ENCODE results near the gene MDH2.
"Not testable (repeated sequence)": the region's sequence is repeated elsewhere in the genome, so short reads cannot be mapped to it uniquely, and the experiment has no call there.

Gene MDH2

GRCh38 chr7:76047811-76048667, at the start of gene MDH2, which contains the start of gene STYXL1:
Gene MDH2 (plus strand): TSS chr7:76048106. CDS start chr7:76048161, 55 bp downstream.
Gene STYXL1 (minus strand): TSS chr7:76048000. CDS start chr7:76030523, 17,477 bp downstream.
- peak; percentile 47 for DNase-seq

- no peak for DNase-seq
These were observed 47.3 kb upstream of the MDH2 start for GRCh38 chr7:76000566-76000965.

GRCh38 chr7:76002139-76002538, 45.8 kb upstream of the MDH2 start:
- DNase-seq = no peak

GRCh38 chr7:76002822-76003221, 45.1 kb upstream of the MDH2 start:
- DNase-seq = no peak

- no peak for DNase-seq
These were observed 44.6 kb upstream of the MDH2 start for GRCh38 chr7:76003351-76003750.

- DNase-seq = not testable (repeated sequence)
These were observed 42.9 kb upstream of the MDH2 start for GRCh38 chr7:76005004-76005403.

- DNase-seq = no peak
These were observed 39.7 kb upstream of the MDH2 start for GRCh38 chr7:76008156-76008687.

- no peak for DNase-seq
These were observed 38.0 kb upstream of the MDH2 start for GRCh38 chr7:76009672-76010600.

- no peak for DNase-seq
These were observed 36.5 kb upstream of the MDH2 start for GRCh38 chr7:76011442-76011861.

- DNase-seq = no peak
These were observed 31.5 kb upstream of the MDH2 start for GRCh38 chr7:76016191-76016947.

- DNase-seq = not testable (repeated sequence)
These were observed 29.4 kb upstream of the MDH2 start for GRCh38 chr7:76018520-76018919.

GRCh38 chr7:76020031-76020714, 27.7 kb upstream of the MDH2 start:
- DNase-seq = no peak

GRCh38 chr7:76022026-76022780, 25.7 kb upstream of the MDH2 start:
- no peak for DNase-seq

- DNase-seq = no peak
These were observed 24.9 kb upstream of the MDH2 start for GRCh38 chr7:76023002-76023401.

GRCh38 chr7:76029682-76030081, 18.2 kb upstream of the MDH2 start:
- DNase-seq = not testable (repeated sequence)

- DNase-seq = no peak
These were observed 15.9 kb upstream of the MDH2 start for GRCh38 chr7:76031964-76032363.

- DNase-seq = no peak
These were observed 10.6 kb upstream of the MDH2 start for GRCh38 chr7:76037310-76037709.

GRCh38 chr7:76040126-76040525, 7.8 kb upstream of the MDH2 start:
- no peak for DNase-seq

GRCh38 chr7:76044375-76044865, 3.5 kb upstream of the MDH2 start:
- no peak for DNase-seq

GRCh38 chr7:76047305-76047810, 548 bp upstream of the MDH2 start:
- no peak for DNase-seq

- no peak for DNase-seq
These were observed 722 bp downstream of the MDH2 start for GRCh38 chr7:76048668-76048988.

All from NCI-H2029 treated with DMSO at 0.1 percent for 48 hours (cell line).